HG02642 (cell line): Measurements from ENCODE around the gene ATRX.
"Not testable (repeated sequence)": the region's sequence is repeated elsewhere in the genome, so short reads cannot be mapped to it uniquely, and the experiment has no call there.

ENCODE experiments used
- ATAC-seq: cut with Tn5 transposase; IDR thresholded peaks from one replicate; pipeline ENCODE4 v1.9.1; 2021; ENCODE audit warnings: mild to moderate bottlenecking; ENCODE audit not compliant: unreplicated experiment, poor library complexity

ATRX gene

GRCh38 chrX:77638397-77638796 is 147.6 kb downstream of the ATRX start:
- ATAC-seq = no peak

GRCh38 chrX:77635373-77635772 is 150.6 kb downstream of the ATRX start:
- no peak for ATAC-seq

- no peak for ATAC-seq
These were observed 157.6 kb downstream of the ATRX start for GRCh38 chrX:77628294-77629025.

DNA sequence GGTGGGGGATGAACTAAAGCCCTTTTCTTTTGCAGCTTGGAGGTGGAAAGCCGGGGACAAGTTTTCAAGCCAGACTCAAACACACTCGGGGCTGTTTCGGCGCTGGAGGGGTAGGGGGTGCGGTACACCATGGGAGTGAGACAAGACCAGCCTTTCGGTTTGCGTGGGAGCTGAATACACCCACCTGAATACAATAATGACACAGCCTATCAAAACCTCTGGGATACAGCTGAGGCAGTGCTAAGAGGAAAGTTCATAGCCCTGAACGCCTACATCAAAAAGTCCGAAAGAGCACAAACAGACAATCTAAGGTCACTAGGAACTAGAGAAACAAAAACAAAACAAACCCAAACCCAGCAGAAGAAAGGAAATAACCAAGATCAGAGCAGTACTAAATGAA is 163.3 kb downstream of the ATRX start:
- no peak for ATAC-seq

DNA sequence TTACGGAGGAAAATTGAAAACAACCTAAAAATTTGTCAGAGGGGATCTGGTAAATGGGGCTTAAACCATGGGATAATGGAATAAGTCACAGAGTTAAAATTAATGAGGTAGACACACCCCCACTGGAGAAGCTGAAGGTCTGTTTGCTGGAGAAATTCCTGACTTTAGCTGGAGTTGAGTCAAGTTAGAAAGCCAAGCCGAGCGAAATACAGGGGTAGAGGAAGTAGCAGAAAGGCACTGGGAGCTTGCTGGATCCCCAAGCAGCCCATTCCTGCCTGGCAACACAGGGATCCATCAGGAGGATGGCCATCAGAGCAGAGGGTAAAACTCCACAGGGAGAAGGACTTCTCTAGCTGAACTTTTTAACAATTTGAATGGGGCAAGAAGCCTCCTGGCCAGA is 163.8 kb downstream of the ATRX start:
- ATAC-seq = no peak

- not testable (repeated sequence) for ATAC-seq
These were observed 164.6 kb downstream of the ATRX start for GRCh38 chrX:77621453-77621852.

GRCh38 chrX:77617206-77617605 is 168.8 kb downstream of the ATRX start:
- no peak for ATAC-seq

- no peak for ATAC-seq
These were observed 182.2 kb downstream of the ATRX start for GRCh38 chrX:77603635-77604336.

- ATAC-seq = no peak
These were observed 188.5 kb downstream of the ATRX start for GRCh38 chrX:77597511-77597910.

GRCh38 chrX:77597090-77597489 is 188.9 kb downstream of the ATRX start:
- no peak for ATAC-seq

- no peak for ATAC-seq
These were observed 190.2 kb downstream of the ATRX start for GRCh38 chrX:77595848-77596247.

DNA sequence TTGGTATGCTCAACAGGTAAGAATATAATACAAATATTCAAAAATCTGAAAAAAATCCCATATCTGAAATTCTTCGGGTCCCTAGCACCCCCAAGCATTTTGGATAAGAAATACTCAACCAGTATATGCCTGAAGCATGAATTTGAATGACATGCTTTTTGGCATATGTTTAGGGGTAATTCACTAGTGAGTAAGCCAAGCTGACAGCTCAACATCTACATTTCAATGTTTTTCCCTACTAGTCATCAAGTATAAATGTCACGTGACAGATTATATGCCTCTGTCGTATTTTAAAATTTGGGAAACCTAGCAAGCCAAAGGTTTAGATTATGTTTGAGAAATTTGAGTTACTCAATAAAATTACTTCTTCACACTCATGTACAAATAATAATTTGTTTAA is 213.7 kb downstream of the ATRX start:
- no peak for ATAC-seq

DNA sequence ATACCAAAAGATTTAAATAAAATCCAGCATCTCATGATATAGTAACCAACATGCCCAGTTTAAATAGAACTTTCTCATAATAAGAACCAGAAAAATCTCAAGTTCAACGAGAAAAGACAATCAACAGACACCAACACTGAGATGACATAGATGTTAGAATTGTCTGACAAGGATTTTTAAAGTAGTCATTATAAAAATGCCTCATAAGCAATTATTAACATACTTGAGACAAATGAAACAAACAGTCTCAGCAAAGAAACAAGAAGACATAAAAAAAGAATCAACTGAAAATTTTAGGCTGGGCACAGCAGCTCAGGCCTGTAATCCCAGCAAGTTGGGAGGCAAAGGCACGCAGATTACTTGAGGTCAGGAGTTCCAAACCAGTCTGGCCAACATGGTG is 220.7 kb downstream of the ATRX start:
- no peak for ATAC-seq

DNA sequence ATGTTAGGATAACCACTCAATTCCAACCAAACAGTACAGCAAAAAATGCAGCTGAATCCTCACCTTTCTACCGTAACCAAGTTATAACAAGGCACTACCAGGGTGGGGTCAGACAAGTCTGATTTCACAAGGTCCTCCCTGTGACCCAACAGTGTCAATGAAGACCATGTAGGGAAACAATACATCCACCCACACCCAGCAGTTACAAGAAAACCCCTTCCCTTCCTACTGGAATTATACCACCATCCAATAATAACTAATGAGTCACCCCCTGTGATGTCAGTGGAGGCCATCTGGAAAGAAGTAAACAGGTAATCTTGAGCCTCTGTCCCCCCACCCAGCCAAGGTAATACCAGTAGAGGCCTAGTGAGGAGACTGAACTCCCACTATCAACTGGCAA is 221.2 kb downstream of the ATRX start:
- no peak for ATAC-seq

DNA sequence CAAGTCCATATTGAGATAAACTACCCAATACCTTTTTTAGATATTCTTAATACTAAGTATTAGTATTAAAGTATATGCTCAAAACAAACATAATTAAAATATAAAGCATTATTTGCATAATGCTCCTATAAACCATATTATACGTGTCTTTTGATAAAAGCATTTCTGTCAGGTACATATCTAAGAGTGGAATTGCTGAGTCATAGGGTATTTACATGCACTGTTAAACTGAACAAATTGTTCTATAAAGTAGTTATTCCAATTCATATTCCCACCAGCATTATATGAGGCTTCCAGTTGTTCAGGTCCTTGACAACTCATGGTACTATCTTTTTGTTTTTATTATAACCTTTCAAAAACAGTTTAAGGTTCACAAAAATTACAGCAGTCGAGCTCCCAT is 224.6 kb downstream of the ATRX start:
- ATAC-seq = no peak

DNA sequence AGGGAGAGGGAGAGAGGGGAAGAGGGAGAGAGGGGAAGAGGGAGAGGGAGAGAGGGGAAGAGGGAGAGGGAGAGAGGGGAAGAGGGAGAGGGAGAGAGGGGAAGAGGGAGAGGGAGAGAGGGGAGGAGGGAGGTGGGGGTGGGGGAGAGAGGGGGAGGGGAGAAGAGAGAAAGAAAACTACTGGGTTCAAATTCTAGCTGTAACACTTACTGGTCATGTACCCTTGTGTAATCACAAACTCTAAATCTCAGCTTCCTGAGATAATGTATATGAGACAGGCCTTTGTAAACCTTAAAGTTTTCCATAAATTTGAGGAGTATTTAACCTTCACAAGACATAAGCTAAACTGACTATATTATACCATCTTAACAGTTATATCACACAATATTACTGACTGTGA is 229.7 kb downstream of the ATRX start:
- no peak for ATAC-seq

GRCh38 chrX:77548751-77549150 is 237.3 kb downstream of the ATRX start:
- no peak for ATAC-seq

DNA sequence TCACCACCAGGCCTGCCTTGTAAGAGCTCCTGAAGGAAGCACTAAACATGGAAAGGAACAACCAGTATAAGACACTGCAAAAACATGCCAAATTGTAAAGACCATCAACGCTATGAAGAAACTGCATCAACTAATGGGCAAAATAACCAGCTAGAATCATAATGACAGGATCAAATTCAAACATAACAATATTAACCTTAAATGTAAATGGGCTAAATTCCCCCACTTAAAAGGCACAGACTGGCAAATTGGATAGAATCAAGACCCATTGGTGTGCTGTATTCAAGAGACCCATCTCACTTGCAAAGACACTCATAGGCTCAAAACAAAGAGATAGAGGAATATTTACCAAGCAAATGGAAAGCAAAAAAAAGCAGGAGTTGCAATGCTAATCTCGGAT is 246.2 kb downstream of the ATRX start:
- not testable (repeated sequence) for ATAC-seq

- ATAC-seq = not testable (repeated sequence)
These were observed 254.8 kb downstream of the ATRX start for GRCh38 chrX:77531261-77531660.

DNA sequence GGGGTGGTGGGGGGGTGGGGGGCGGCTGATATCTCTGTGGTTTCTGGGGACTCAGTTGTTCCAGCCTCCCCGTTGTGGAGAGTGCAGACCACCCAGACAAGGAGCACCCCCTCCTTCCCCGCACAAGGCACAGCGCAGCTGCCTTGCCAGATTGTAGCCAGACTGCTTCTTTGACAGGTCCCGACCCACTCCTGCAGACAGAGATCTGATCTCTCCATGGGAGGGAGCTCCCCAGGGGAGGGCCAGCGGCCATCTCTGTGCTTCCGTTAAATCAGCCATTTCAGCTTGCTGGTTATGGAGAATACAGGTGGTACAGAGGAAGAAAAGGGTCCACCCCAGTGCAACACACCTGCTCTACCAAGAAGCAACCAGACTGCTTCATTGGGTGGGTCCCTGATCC is 258.0 kb downstream of the ATRX start:
- ATAC-seq = no peak

DNA sequence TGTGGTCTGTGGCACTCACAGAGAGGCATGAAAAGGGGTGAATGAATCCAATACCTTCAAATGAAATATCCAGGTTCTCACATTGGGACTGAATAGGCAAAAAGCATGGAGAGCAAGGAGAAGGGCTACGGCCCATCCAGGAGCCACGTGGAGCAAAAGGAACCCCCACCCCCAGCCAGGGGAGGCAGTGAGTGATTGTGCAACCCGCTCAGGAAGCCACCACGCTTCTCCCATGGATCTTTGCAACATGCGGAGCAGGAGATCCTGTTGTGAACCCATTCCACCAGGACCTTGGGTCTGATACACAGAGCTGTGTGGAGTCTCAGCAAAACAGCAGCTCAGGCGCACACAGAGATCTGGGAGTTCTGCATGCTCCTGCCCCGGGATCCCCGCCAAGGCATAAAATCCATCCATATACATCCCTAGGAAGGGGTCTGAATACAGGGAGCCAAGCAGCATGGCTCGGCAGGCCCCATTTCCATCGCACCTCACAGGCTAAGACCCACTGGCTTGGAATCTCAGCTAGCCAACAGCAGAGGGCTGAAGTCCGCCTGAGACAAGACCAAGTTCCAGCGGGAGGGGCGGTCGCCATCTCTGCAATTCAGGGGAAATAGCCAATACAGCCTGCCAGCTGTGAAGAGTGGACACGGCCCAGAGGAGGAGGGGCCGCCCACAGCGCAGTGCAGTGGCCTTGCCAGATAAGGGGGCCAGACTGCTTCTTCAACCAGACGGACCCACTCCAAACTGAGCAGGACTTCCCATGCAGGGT is 258.6 kb downstream of the ATRX start:
- no peak for ATAC-seq
